ENCODE measurements around the gene WDR91.

DNA sequence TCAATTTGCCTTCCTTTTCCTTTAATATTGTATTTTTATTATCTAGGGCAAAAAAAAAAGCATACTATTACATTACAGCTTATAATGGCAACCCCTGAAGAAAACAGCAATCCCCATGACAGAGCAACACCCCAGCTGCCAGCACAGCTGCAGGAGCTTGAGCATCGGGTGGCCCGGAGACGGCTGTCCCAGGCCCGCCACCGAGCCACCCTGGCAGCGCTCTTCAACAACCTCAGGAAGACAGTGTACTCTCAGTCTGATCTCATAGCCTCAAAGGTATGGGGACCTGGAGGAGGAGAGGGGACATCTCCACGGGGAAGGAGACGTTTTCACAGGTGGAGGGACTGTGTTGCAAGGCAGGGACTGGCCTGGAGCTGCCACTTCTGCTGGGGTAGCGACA, 29.1 kb upstream of the WDR91 start:
- TF ChIP-seq, protein P1, sequence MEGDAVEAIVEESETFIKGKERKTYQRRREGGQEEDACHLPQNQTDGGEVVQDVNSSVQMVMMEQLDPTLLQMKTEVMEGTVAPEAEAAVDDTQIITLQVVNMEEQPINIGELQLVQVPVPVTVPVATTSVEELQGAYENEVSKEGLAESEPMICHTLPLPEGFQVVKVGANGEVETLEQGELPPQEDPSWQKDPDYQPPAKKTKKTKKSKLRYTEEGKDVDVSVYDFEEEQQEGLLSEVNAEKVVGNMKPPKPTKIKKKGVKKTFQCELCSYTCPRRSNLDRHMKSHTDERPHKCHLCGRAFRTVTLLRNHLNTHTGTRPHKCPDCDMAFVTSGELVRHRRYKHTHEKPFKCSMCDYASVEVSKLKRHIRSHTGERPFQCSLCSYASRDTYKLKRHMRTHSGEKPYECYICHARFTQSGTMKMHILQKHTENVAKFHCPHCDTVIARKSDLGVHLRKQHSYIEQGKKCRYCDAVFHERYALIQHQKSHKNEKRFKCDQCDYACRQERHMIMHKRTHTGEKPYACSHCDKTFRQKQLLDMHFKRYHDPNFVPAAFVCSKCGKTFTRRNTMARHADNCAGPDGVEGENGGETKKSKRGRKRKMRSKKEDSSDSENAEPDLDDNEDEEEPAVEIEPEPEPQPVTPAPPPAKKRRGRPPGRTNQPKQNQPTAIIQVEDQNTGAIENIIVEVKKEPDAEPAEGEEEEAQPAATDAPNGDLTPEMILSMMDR (conservative IDR thresholded peaks at IDR 0.05) = no peak
- TF ChIP-seq EZH2 (IDR thresholded peaks at IDR 0.05; ENCODE audit: low read depth) = no peak
